ENCODE measurements around the gene ANKRD44. TPM values are rescaled to one million over a fixed set of nuclear protein-coding genes. Genes with fewer than 3 reads are reported as not detected.

The ANKRD44 gene
- total RNA-seq, 4 donors from 2014 or later = 9.1 to 20.8 (median 14.9) TPM

DNA sequence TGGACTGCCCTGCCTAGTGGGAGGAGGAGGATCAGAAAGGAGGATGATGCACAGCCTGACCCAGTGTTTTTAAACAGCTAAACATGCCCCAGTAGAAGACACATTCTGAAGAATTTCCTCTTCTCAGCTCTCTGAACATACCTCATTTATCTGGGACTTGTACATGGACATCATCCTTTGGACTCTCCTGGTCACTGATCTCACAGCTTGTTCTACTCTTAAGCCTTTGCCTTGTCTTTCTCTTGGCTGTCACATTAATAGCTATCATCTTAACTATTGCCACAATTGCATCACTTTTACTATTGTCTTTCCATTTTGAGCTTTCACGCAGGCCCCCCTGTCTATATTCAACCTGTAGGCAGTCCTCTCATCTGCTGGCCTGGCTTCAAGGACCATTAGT lies 342.1 kb downstream of the ANKRD44 start:
- H3K4me3 ChIP-seq (ENCODE audit: low read depth, poor library complexity, severe bottlenecking) = no peak overlapping the region
- DNase-seq (ENCODE audit: low spot score in 2 of 2) = peak in 1 of 2 donors; percentile 34
- intact Hi-C loops (cut with DNase I; ENCODE audit: low total_unique reads) = no loop called here
- WGBS, 2 donors = 88 to 89% methylated on average over 1 of the region's 1 CpG
- TF ChIP-seq POLR2A (IDR thresholded peaks at IDR 0.05) (no peak), CTCF (IDR thresholded peaks at IDR 0.05) (no peak)

- intact Hi-C loops (cut with DNase I; ENCODE audit: low total_unique reads) = no loop called here
- TF ChIP-seq POLR2A (IDR thresholded peaks at IDR 0.05) = no peak
- no peak for TF ChIP-seq CTCF (IDR thresholded peaks at IDR 0.05)
- 74 to 76% methylated on average over 3 of the region's 3 CpGs for WGBS, 2 donors
- no peak overlapping the region for H3K4me3 ChIP-seq (ENCODE audit: low read depth, poor library complexity, severe bottlenecking)
- peak in 1 of 2 donors; percentile 42 for DNase-seq (ENCODE audit: low spot score in 2 of 2)
Measured at GRCh38 chr2:196967775-196968174, 342.8 kb downstream of the ANKRD44 start.

- H3K4me3 ChIP-seq (ENCODE audit: low read depth, poor library complexity, severe bottlenecking) = no peak overlapping the region
- intact Hi-C loops (cut with DNase I; ENCODE audit: low total_unique reads) = no loop called here
- WGBS, 2 donors = 11 to 19% methylated on average over 7 of the region's 7 CpGs
- TF ChIP-seq POLR2A (IDR thresholded peaks at IDR 0.05) (no peak), CTCF (IDR thresholded peaks at IDR 0.05) (no peak)
- peak in 1 of 2 donors; percentile 36 for DNase-seq (ENCODE audit: low spot score in 2 of 2)
Measured at GRCh38 chr2:196967116-196967515, 343.5 kb downstream of the ANKRD44 start.

DNA sequence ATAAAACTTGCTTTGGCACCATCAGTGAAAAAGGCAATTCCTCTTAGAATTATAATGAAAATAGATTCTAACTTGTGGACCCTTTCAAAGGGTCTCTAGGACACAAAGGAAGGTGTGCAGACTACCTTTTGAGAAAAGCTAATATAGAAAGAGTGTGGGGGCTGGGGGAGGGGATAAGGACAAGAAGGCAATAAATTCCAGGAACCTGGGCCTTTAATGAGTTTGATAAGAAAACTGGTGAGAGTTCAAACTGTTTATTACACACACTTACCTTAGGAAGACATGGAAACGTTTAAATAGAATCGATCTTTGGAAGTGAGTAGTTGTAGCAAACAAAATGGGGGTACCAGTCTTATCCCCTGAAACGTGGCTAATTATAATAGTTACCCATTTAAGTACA lies 344.5 kb downstream of the ANKRD44 start:
- DNase-seq (ENCODE audit: low spot score in 2 of 2) = no peak
- TF ChIP-seq POLR2A (IDR thresholded peaks at IDR 0.05) = no peak
- no peak for TF ChIP-seq CTCF (IDR thresholded peaks at IDR 0.05)
- intact Hi-C loops (cut with DNase I; ENCODE audit: low total_unique reads) = no loop called here
- no peak overlapping the region for H3K4me3 ChIP-seq (ENCODE audit: low read depth, poor library complexity, severe bottlenecking)
- 63 to 77% methylated on average over 3 of the region's 3 CpGs for WGBS, 2 donors

DNA sequence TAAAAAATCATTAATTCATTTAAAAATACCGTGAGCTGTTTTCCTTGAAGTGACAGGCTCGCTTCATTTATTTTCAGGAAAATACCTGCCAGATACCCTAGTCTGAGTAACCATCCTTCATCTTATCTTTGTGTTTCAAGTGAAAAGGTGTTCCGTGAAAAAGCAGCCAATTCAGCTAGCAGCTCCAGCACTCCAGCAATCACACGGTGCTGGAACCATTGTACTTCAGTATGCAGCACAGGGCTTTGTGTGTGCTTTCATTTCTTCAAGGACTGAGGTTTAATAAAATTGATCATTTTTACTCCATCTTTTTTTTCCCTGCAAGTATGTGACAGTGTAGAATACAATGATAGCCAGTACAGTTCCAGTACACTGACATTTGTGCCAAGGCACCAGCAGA lies 344.9 kb downstream of the ANKRD44 start:
- no peak overlapping the region for H3K4me3 ChIP-seq (ENCODE audit: low read depth, poor library complexity, severe bottlenecking)
- intact Hi-C loops (cut with DNase I; ENCODE audit: low total_unique reads) = no loop called here
- DNase-seq (ENCODE audit: low spot score in 2 of 2) = no peak
- no peak for TF ChIP-seq POLR2A (IDR thresholded peaks at IDR 0.05)
- TF ChIP-seq CTCF (IDR thresholded peaks at IDR 0.05) = no peak
- WGBS, 2 donors = 83 to 90% methylated on average over 4 of the region's 4 CpGs

DNA sequence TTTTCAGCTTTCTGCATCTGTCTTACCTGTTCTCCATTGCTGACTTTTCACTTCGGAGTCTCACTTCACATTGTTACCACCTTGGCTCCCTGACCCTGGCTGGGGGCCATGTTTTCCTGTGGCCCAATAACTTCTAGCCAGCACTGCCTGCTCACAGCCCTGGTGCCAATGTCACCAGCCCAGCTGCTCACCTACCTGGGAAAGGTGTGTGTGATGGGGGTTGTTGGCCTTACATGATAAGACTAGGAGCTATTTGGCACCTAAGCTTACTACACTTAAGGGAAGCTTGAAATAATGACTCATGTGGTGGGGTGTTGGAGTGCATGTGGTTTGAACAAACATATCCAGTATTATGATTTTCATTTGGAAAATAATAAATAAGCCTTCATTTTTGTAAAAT lies 346.6 kb downstream of the ANKRD44 start:
- intact Hi-C loops (cut with DNase I; ENCODE audit: low total_unique reads) = no loop called here
- DNase-seq (ENCODE audit: low spot score in 2 of 2) = no peak
- TF ChIP-seq POLR2A (IDR thresholded peaks at IDR 0.05) (no peak), CTCF (IDR thresholded peaks at IDR 0.05) (no peak)
- WGBS, 2 donors = 72 to 88% methylated on average over 1 of the region's 1 CpG
- H3K4me3 ChIP-seq (ENCODE audit: low read depth, poor library complexity, severe bottlenecking) = no peak overlapping the region
